CD4-positive, alpha-beta memory T cell (primary cell): Measurements from ENCODE around the gene SUMO2. TPM values are rescaled to one million over a fixed set of nuclear protein-coding genes. Genes with fewer than 3 reads are reported as not detected.
A peak's percentile ranks its signal among the peaks of the same experiment; 100 is the strongest.
"Not testable (repeated sequence)": the region's sequence is repeated elsewhere in the genome, so short reads cannot be mapped to it uniquely, and the experiment has no call there.

ENCODE experiments used
- CTCF ChIA-PET: fragments of 350-600 bp; sonication (Branson Sonifier 250); formaldehyde crosslinking; loops from one replicate; lab custom pipeline; 2021; ENCODE audit warnings: inconsistent platforms; ENCODE audit not compliant: partially characterized antibody; lab: Charles Lee
- POLR2A ChIA-PET: fragments of 350-600 bp; sonication (Branson Sonifier 250); formaldehyde crosslinking; loops from one replicate; lab custom pipeline; 2021; ENCODE audit not compliant: partially characterized antibody; lab: Charles Lee
- DNase-seq, 5 donors: peaks; one replicate each; pipeline versions ENCODE4 v3.0.0 to v3.0.0-alpha.2; 2020 to 2022; ENCODE audit warnings: mixed read lengths in 1 of 5
- H3K27ac ChIP-seq: one replicate; pipeline ENCODE4 v1.7.0; 2013; ENCODE audit warnings: low read depth, low read length
- H3K27me3 ChIP-seq: 2 replicates; pipeline ENCODE4 v1.7.0; 2013; ENCODE audit warnings: mild to moderate bottlenecking, low read length, moderate library complexity; ENCODE audit not compliant: insufficient read depth
- H3K36me3 ChIP-seq: 2 replicates; pipeline ENCODE4 v1.7.0; 2013; ENCODE audit warnings: mild to moderate bottlenecking, low read length, moderate library complexity; ENCODE audit not compliant: insufficient read depth
- H3K4me1 ChIP-seq: 2 replicates; pipeline ENCODE4 v1.7.0; 2013; ENCODE audit warnings: mild to moderate bottlenecking, low read length, moderate library complexity; ENCODE audit not compliant: insufficient read depth
- H3K4me3 ChIP-seq, 2 donors: one replicate each; pipeline ENCODE4 v1.7.0; 2013; ENCODE audit warnings: low read length in 2 of 2, mild to moderate bottlenecking in 1 of 2
- H3K9me3 ChIP-seq, 2 donors: one replicate each; pipeline ENCODE4 v1.7.0; 2013; ENCODE audit warnings: low read length in 2 of 2, control low read depth in 1 of 2; ENCODE audit not compliant: control insufficient read depth in 1 of 2
- H3K27ac Mint-ChIP-seq, 7 donors: one replicate each; pipeline ENCODE4 v1.8.0; 2020 to 2021; ENCODE audit warnings: mixed read lengths in 7 of 7, mild to moderate bottlenecking in 6 of 7, inconsistent platforms in 3 of 7, moderate library complexity in 3 of 7
- H3K27me3 Mint-ChIP-seq, 2 donors: one replicate each; pipeline ENCODE4 v1.8.0; 2020 to 2021; ENCODE audit warnings: mixed read lengths in 2 of 2
- H3K36me3 Mint-ChIP-seq, 2 donors: one replicate each; pipeline ENCODE4 v1.8.0; 2020 to 2021; ENCODE audit warnings: mixed read lengths in 2 of 2, inconsistent platforms in 1 of 2, mild to moderate bottlenecking in 1 of 2
- H3K4me1 Mint-ChIP-seq, 4 donors: one replicate each; pipeline ENCODE4 v1.8.0; 2020 to 2021; ENCODE audit warnings: mixed read lengths in 4 of 4, mild to moderate bottlenecking in 1 of 4
- H3K4me3 Mint-ChIP-seq, 8 donors: one replicate each; pipeline ENCODE4 v1.8.0; 2020 to 2021; ENCODE audit warnings: mixed read lengths in 8 of 8, mild to moderate bottlenecking in 7 of 8, moderate library complexity in 6 of 8, inconsistent platforms in 3 of 8
- H3K9me3 Mint-ChIP-seq, 8 donors: one replicate each; pipeline ENCODE4 v1.8.0; 2020 to 2021; ENCODE audit warnings: mixed read lengths in 8 of 8, mild to moderate bottlenecking in 5 of 8, inconsistent platforms in 3 of 8, moderate library complexity in 1 of 8
- intact Hi-C: fragments of 100-400 bp; cut with micrococcal nuclease; formaldehyde crosslinking; loops from one replicate; pipeline ENCODE4 v1.15.1; 2023
- polyA plus RNA-seq, 2 donors: library from polyadenylated mRNA; unstranded; fragments of 300-500 nt; fragmentation: Illumina TruSeq; gene quantifications; one replicate each; pipeline ENCODE4 v1.2.3, GENCODE V29; 2021
- total RNA-seq, 2 experiments: library from RNA; stranded (reverse); gene quantifications; one replicate each; pipeline ENCODE4 v1.2.3, GENCODE V29; 2021

SUMO2 gene
- total and polyA plus RNA-seq, 4 experiments from 2014 or later, result 255 to 416 (median 283) TPM

GRCh38 chr17:75174996-75175395 lies 7.8 kb downstream of the SUMO2 start:
- Mint-ChIP-seq H3K4me1 (peaks cover 7 to 38% (median 15%) of the 10 kb centered on the region in 4 donors), H3K9me3 (no peaks in the 10 kb centered on the region), H3K36me3 (peaks cover 27 to 37% of the 10 kb centered on the region in 2 donors), H3K4me3 (no peak overlapping the region), H3K27ac (peak overlapping the region in 1 of 7 donors; percentile 19), H3K27me3 (no peaks in the 10 kb centered on the region)
- no peaks in the 10 kb centered on the region for H3K27me3 ChIP-seq
- H3K9me3 ChIP-seq, result no peaks in the 10 kb centered on the region
- H3K36me3 ChIP-seq, result peaks cover 35% of the 10 kb centered on the region
- intact Hi-C loops, result loop anchor here (5.0 kb wide), 1 partner anchor 43 kb away; the partner anchor contains the start of gene NT5C
- H3K4me1 ChIP-seq, result peaks cover 24% of the 10 kb centered on the region
- no peak overlapping the region for H3K4me3 ChIP-seq
- DNase-seq, result no peak
- POLR2A ChIA-PET, result interaction anchor here (2.0 kb wide), 3 partner anchors 8 to 61 kb away, joined by 7 to 12 read pairs (median 7); partner anchors contain the start of genes NT5C and SUMO2
- no peak overlapping the region for H3K27ac ChIP-seq
- CTCF ChIA-PET, result interaction anchor here (0.8 to 15.3 kb wide), 5 partner anchors 12 to 115 kb away, joined by 3 to 325 read pairs (median 5); partner anchors contain the start of genes ARMC7 and NT5C

- H3K9me3 Mint-ChIP-seq, result no peaks in the 10 kb centered on the region
- peaks cover 22% of the 10 kb centered on the region for H3K36me3 ChIP-seq
- peaks cover 27 to 31% of the 10 kb centered on the region in 2 donors for H3K36me3 Mint-ChIP-seq
- H3K4me1 Mint-ChIP-seq, result peaks cover 7 to 26% (median 11%) of the 10 kb centered on the region in 4 donors
- no peak overlapping the region for H3K27ac ChIP-seq
- H3K4me1 ChIP-seq, result peaks cover 9% of the 10 kb centered on the region
- intact Hi-C loops, result loop anchor here (2.0 to 5.0 kb wide), 2 partner anchors 19 to 41 kb away; partner anchors contain the start of genes JPT1 and NT5C
- ChIA-PET POLR2A (interaction anchor here (0.6 to 2.3 kb wide), 8 partner anchors 10 to 117 kb away, joined by 3 to 12 read pairs (median 5); partner anchors contain the start of genes ARMC7, JPT1, MIF4GD and NT5C), CTCF (interaction anchor here (0.7 to 15.3 kb wide), 11 partner anchors 9 to 239 kb away, joined by 3 to 325 read pairs (median 4); partner anchors contain the start of genes ARMC7 and NT5C)
- no peak for DNase-seq
- H3K27ac Mint-ChIP-seq, result peak overlapping the region in 4 of 7 donors; percentile 29 to 75 (median 38)
- no peak overlapping the region for H3K4me3 ChIP-seq
- no peaks in the 10 kb centered on the region for H3K27me3 ChIP-seq
- H3K9me3 ChIP-seq, result no peaks in the 10 kb centered on the region
- H3K4me3 Mint-ChIP-seq, result no peak overlapping the region
- no peaks in the 10 kb centered on the region for H3K27me3 Mint-ChIP-seq
Measured at GRCh38 chr17:75173526-75173925, 9.2 kb downstream of the SUMO2 start.

GRCh38 chr17:75168998-75169397 lies 13.8 kb downstream of the SUMO2 start:
- Histone ChIP-seq H3K4me1 (peaks cover 8% of the 10 kb centered on the region), H3K9me3 (no peaks in the 10 kb centered on the region), H3K4me3 (no peak overlapping the region), H3K36me3 (peaks cover 21% of the 10 kb centered on the region), H3K27ac (no peak overlapping the region), H3K27me3 (no peaks in the 10 kb centered on the region)
- peaks cover 16 to 42% of the 10 kb centered on the region in 2 donors for H3K36me3 Mint-ChIP-seq
- ChIA-PET POLR2A (interaction anchor here (2.0 kb wide), 1 partner anchor 55 kb away, joined by 7 read pairs; no protein-coding TSS in a partner anchor), CTCF (interaction anchor here (0.7 to 15.3 kb wide), 6 partner anchors 12 to 87 kb away, joined by 3 to 325 read pairs (median 15); partner anchors contain the start of gene ARMC7)
- H3K4me1 Mint-ChIP-seq, result peaks cover 5 to 19% (median 8%) of the 10 kb centered on the region in 4 donors
- H3K9me3 Mint-ChIP-seq, result no peaks in the 10 kb centered on the region
- peak overlapping the region in 1 of 8 donors; percentile 21 for H3K4me3 Mint-ChIP-seq
- intact Hi-C loops, result no loop called here
- no peak overlapping the region for H3K27ac Mint-ChIP-seq
- H3K27me3 Mint-ChIP-seq, result no peaks in the 10 kb centered on the region
- no peak for DNase-seq

GRCh38 chr17:75164606-75165005 lies 18.2 kb downstream of the SUMO2 start:
- H3K4me1 ChIP-seq, intact Hi-C loops, H3K4me3 ChIP-seq, H3K27ac ChIP-seq, H3K9me3 ChIP-seq, H3K27me3 ChIP-seq, H3K4me1 Mint-ChIP-seq, DNase-seq, H3K27ac Mint-ChIP-seq, H3K4me3 Mint-ChIP-seq, H3K27me3 Mint-ChIP-seq, H3K9me3 Mint-ChIP-seq: not testable (repeated sequence)
- H3K36me3 Mint-ChIP-seq, result peaks cover 0 to 26% of the 10 kb centered on the region in 2 donors
- CTCF ChIA-PET, result interaction anchor here (0.6 to 15.3 kb wide), 6 partner anchors 9 to 405 kb away, joined by 3 to 325 read pairs (median 3); partner anchors contain the start of gene ARMC7
- POLR2A ChIA-PET, result interaction anchor here (1.0 kb wide), 1 partner anchor 10 kb away, joined by 3 read pairs; no protein-coding TSS in a partner anchor
- H3K36me3 ChIP-seq, result peaks cover 10% of the 10 kb centered on the region

- CTCF ChIA-PET, result interaction anchor here (0.7 to 1.2 kb wide), 3 partner anchors 11 to 202 kb away, joined by 3 to 5 read pairs (median 4); no protein-coding TSS in a partner anchor
- H3K36me3 ChIP-seq, result peaks cover 10% of the 10 kb centered on the region
Measured at GRCh38 chr17:75163074-75163473, 19.7 kb downstream of the SUMO2 start.

GRCh38 chr17:75160211-75160610 lies 22.5 kb downstream of the SUMO2 start:
- H3K27ac ChIP-seq, result no peak overlapping the region
- no peaks in the 10 kb centered on the region for H3K27me3 Mint-ChIP-seq
- ChIA-PET POLR2A (interaction anchor here (1.3 kb wide), 1 partner anchor 46 kb away, joined by 3 read pairs; no protein-coding TSS in a partner anchor), CTCF (interaction anchor here (1.4 to 7.1 kb wide), 3 partner anchors 12 to 46 kb away, joined by 4 to 27 read pairs (median 5); no protein-coding TSS in a partner anchor)
- H3K9me3 Mint-ChIP-seq, result no peaks in the 10 kb centered on the region
- intact Hi-C loops, result no loop called here
- H3K4me3 ChIP-seq, result no peak overlapping the region
- H3K4me1 ChIP-seq, result peaks cover 2% of the 10 kb centered on the region
- no peak overlapping the region for H3K4me3 Mint-ChIP-seq
- H3K27ac Mint-ChIP-seq, result peak overlapping the region in 1 of 7 donors; percentile 23
- no peaks in the 10 kb centered on the region for H3K36me3 ChIP-seq
- peaks cover under 1 to 2% (median 1%) of the 10 kb centered on the region in 4 donors for H3K4me1 Mint-ChIP-seq
- no peaks in the 10 kb centered on the region for H3K27me3 ChIP-seq
- peaks cover 0 to 3% of the 10 kb centered on the region in 2 donors for H3K36me3 Mint-ChIP-seq
- DNase-seq, result no peak
- no peaks in the 10 kb centered on the region for H3K9me3 ChIP-seq

More at GRCh38 chr17:75163074-75163473, 19.7 kb downstream of the SUMO2 start:
- no peak overlapping the region for H3K4me3 Mint-ChIP-seq
- peaks cover 0 to 22% of the 10 kb centered on the region in 2 donors for H3K36me3 Mint-ChIP-seq
- no peak for DNase-seq
- H3K4me1 ChIP-seq, result no peaks in the 10 kb centered on the region
- no peaks in the 10 kb centered on the region for H3K27me3 Mint-ChIP-seq
- H3K27ac Mint-ChIP-seq, result no peak overlapping the region
- no peaks in the 10 kb centered on the region for H3K9me3 Mint-ChIP-seq
- H3K27ac ChIP-seq, result no peak overlapping the region
- no peaks in the 10 kb centered on the region for H3K4me1 Mint-ChIP-seq
- no peaks in the 10 kb centered on the region for H3K27me3 ChIP-seq
- no peaks in the 10 kb centered on the region for H3K9me3 ChIP-seq
- POLR2A ChIA-PET, result interaction anchor here (1.1 to 1.4 kb wide), 3 partner anchors 9 to 49 kb away, joined by 3 to 7 read pairs (median 5); partner anchors contain the start of genes JPT1 and SUMO2
- intact Hi-C loops, result no loop called here
- H3K4me3 ChIP-seq, result no peak overlapping the region
